OCI-LY3 (cell line): ENCODE data around the gene ZNF208.

Experiments
- EZH2phosphoT487 ChIP-seq: fragments of 200-600 bp; shearing (Covaris generic); IDR thresholded peaks from 2 replicates; pipeline ENCODE4 v1.6.1; 2018; ENCODE audit warnings: antibody characterized with exemption, mixed run types, low read depth
- TF ChIP-seq, protein P1 (sequence below): fragments of 200-600, 300-600 bp; sonication (generic); IDR thresholded peaks from 2 replicates; pipeline ENCODE4 v1.5.1; 2014; ENCODE audit warnings: antibody characterized with exemption, low read length, low read depth

DNA sequence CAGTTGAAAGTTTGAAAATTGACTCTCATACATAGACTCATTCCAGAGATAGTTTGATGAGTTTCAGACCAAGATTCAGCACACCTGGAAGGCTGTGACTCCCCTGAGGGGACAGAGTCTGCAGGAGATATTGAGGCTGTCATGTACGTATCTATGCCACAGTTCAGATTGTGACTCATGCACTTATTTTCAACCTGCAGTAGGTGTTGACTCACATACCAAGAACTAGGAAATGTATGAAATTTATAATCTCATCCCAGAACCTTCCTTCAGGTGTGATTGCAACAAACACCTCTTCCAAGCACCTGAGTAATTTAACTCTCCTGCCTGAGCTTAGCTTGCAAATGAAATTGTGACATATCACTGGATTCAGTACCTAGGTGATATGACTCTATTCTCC lies 110.3 kb downstream of the ZNF208 start:
- TF ChIP-seq, protein P1, sequence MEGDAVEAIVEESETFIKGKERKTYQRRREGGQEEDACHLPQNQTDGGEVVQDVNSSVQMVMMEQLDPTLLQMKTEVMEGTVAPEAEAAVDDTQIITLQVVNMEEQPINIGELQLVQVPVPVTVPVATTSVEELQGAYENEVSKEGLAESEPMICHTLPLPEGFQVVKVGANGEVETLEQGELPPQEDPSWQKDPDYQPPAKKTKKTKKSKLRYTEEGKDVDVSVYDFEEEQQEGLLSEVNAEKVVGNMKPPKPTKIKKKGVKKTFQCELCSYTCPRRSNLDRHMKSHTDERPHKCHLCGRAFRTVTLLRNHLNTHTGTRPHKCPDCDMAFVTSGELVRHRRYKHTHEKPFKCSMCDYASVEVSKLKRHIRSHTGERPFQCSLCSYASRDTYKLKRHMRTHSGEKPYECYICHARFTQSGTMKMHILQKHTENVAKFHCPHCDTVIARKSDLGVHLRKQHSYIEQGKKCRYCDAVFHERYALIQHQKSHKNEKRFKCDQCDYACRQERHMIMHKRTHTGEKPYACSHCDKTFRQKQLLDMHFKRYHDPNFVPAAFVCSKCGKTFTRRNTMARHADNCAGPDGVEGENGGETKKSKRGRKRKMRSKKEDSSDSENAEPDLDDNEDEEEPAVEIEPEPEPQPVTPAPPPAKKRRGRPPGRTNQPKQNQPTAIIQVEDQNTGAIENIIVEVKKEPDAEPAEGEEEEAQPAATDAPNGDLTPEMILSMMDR = no peak
- no peak for TF ChIP-seq EZH2phosphoT487
